C4-2B (cell line): ENCODE results near the gene LCN12.

Experiments used
- H3K27ac ChIP-seq: fragments of 450-650 bp; 2 replicates; pipeline ENCODE4 v1.5.1; 2017
- CTCF ChIP-seq: fragments of 450-650 bp; conservative IDR thresholded peaks from 2 replicates; pipeline ENCODE4 v1.5.1; 2017; ENCODE audit warnings: mild to moderate bottlenecking
- ZFX ChIP-seq: fragments of 450-650 bp; IDR thresholded peaks from 2 replicates; pipeline ENCODE4 v1.6.1; 2017

Gene LCN12

GRCh38 chr9:136957901-136958300, 5.8 kb downstream of the LCN12 start:
- no peak for TF ChIP-seq ZFX
- TF ChIP-seq CTCF, result no peak
- H3K27ac ChIP-seq, result no peak overlapping the region

- H3K27ac ChIP-seq, result no peak overlapping the region
- TF ChIP-seq CTCF, result no peak
- no peak for TF ChIP-seq ZFX
Measured at GRCh38 chr9:136958473-136958872, 6.4 kb downstream of the LCN12 start.

GRCh38 chr9:136958898-136959850, 7.1 kb downstream of the LCN12 start:
- TF ChIP-seq ZFX (no peak), CTCF (no peak)
- no peak overlapping the region for H3K27ac ChIP-seq

GRCh38 chr9:136960212-136960937, 8.3 kb downstream of the LCN12 start:
- TF ChIP-seq CTCF, result no peak
- TF ChIP-seq ZFX, result no peak
- H3K27ac ChIP-seq, result no peak overlapping the region

- H3K27ac ChIP-seq, result peak overlapping the region; percentile 20
- TF ChIP-seq CTCF (no peak), ZFX (no peak)
Measured at GRCh38 chr9:136960938-136961275, 8.8 kb downstream of the LCN12 start.

GRCh38 chr9:136961279-136962065, 9.4 kb downstream of the LCN12 start:
- peak overlapping the region; percentile 20 for H3K27ac ChIP-seq
- no peak for TF ChIP-seq CTCF
- TF ChIP-seq ZFX, result no peak
